K562 (cell line): ENCODE results near the gene ATP6V1F. TPM values are rescaled to one million over a fixed set of nuclear protein-coding genes. Genes with fewer than 3 reads are reported as not detected.

Experiments
- CBFB ChIP-seq: sonication (generic); formaldehyde crosslinking; IDR thresholded peaks from 2 replicates; pipeline ENCODE4 v1.4.0; 2020; ENCODE audit warnings: mild to moderate bottlenecking, missing genetic modification reagents
- DNMT1 ChIP-seq: fragments of 450-650 bp; IDR thresholded peaks from 2 replicates; pipeline ENCODE4 v1.6.1; 2016; ENCODE audit warnings: antibody characterized with exemption, mild to moderate bottlenecking
- ETS2 ChIP-seq: IDR thresholded peaks from 2 replicates; pipeline ENCODE4 v1.6.1; 2016; ENCODE audit warnings: borderline replicate concordance, missing genetic modification characterization, mild to moderate bottlenecking, moderate library complexity, missing compliant biosample characterization; ENCODE audit not compliant: poor library complexity, severe bottlenecking
- GABPB2 ChIP-seq: fragments of 250-450 bp; sonication (Bioruptor Pico); conservative IDR thresholded peaks from 2 replicates; pipeline ENCODE4 v1.5.1; 2021; ENCODE audit warnings: mild to moderate bottlenecking
- KLF10 ChIP-seq: fragments of 250-450 bp; sonication (Bioruptor Pico); IDR thresholded peaks from 2 replicates; pipeline ENCODE4 v1.6.1; 2021; ENCODE audit warnings: matching md5 sums
- MBD2 ChIP-seq: sonication (generic); IDR thresholded peaks from 2 replicates; pipeline ENCODE4 v1.6.1; 2016; ENCODE audit warnings: low read depth, borderline replicate concordance
- NBN ChIP-seq: fragments of 450-650 bp; IDR thresholded peaks from 2 replicates; pipeline ENCODE4 v1.6.1; 2016; ENCODE audit warnings: low read depth, mild to moderate bottlenecking
- NCOA1 ChIP-seq: fragments of 450-650 bp; IDR thresholded peaks from 2 replicates; pipeline ENCODE4 v1.6.1; 2016; ENCODE audit warnings: low read depth
- SRF ChIP-seq, 2 experiments: fragments of 250-450, 450-650 bp in 1 of 2; sonication (Bioruptor Pico) in 1 of 2; sonication (generic) in 1 of 2; formaldehyde crosslinking; IDR thresholded peaks; 2 replicates each; pipeline versions ENCODE4 v1.5.0 to v1.5.1; 2020 to 2022; ENCODE audit warnings: mild to moderate bottlenecking in 1 of 2, missing genetic modification reagents in 1 of 2
- TARDBP ChIP-seq: fragments of 450-650 bp; IDR thresholded peaks from 2 replicates; pipeline ENCODE4 v1.6.1; 2016
- ZKSCAN3 ChIP-seq: fragments of 250-450 bp; sonication (Bioruptor Pico); IDR thresholded peaks from 2 replicates; pipeline ENCODE4 v1.4.0; 2020
- ZNF699 ChIP-seq: fragments of 250-450 bp; sonication (Bioruptor Pico); IDR thresholded peaks from 2 replicates; pipeline ENCODE4 v1.8.0; 2021; ENCODE audit warnings: mild to moderate bottlenecking, moderate library complexity; ENCODE audit not compliant: insufficient replicate concordance
- polyA plus RNA-seq, 8 experiments: library from polyadenylated mRNA; depleted of rRNA in 4 of 8; stranded (reverse) in 5 of 8; unstranded in 3 of 8; fragments of >200 nt; fragmentation: Nextera tagmentation in 2 of 8; fragmentation: Illumina TruSeq in 1 of 8; extraction: Ambion mirVana in 2 of 8; extraction: Trizol in 1 of 8; gene quantifications; 2 replicates each; pipeline versions ENCODE4 v1.2.1 to v1.2.3, GENCODE V29; 2011 to 2014; ENCODE audit warnings: inconsistent platforms in 1 of 8, missing spikeins in 1 of 8
- total RNA-seq, 7 experiments: library from RNA; depleted of rRNA in 6 of 7; stranded (reverse); fragments of >200 nt in 6 of 7; fragmentation: Illumina TruSeq in 2 of 7; extraction: Trizol in 2 of 7; gene quantifications; 2 replicates each; pipeline versions ENCODE4 v1.2.1 to v1.2.3, GENCODE V29; 2011 to 2021; ENCODE audit warnings: low replicate concordance in 1 of 7
- TF ChIP-seq, protein P1 (sequence below): fragments of 450-650 bp; IDR thresholded peaks from 2 replicates; pipeline ENCODE4 v1.7.1; 2018; ENCODE audit warnings: mild to moderate bottlenecking, low read depth; ENCODE audit not compliant: partially characterized antibody
- TF ChIP-seq, protein P2 (sequence below): IDR thresholded peaks from 3 replicates; pipeline ENCODE4 v1.6.1; 2011; ENCODE audit warnings: borderline replicate concordance, mild to moderate bottlenecking; ENCODE audit not compliant: insufficient read length, insufficient read depth
- TF ChIP-seq, protein P3 (sequence below): fragments of 250-450 bp; sonication (Bioruptor Pico); IDR thresholded peaks from 2 replicates; pipeline ENCODE4 v1.5.0; 2021
- TF ChIP-seq, protein P4 (sequence below): fragments of 450-650 bp; conservative IDR thresholded peaks from 2 replicates; pipeline ENCODE4 v1.6.1; 2016; ENCODE audit warnings: missing genetic modification characterization, low read depth, mild to moderate bottlenecking, control low read depth, missing compliant biosample characterization
- TF ChIP-seq, protein P5 (sequence below): fragments of 250-450 bp; sonication (Bioruptor Pico); IDR thresholded peaks from 2 replicates; pipeline ENCODE4 v1.4.0; 2020; ENCODE audit warnings: borderline replicate concordance

The ATP6V1F gene
- total and polyA plus RNA-seq, 9 of the 15 experiments (the other 6 are each of a cell fraction or from before 2014, with no cell fraction given) = 206 to 1,123 (median 542) TPM

DNA sequence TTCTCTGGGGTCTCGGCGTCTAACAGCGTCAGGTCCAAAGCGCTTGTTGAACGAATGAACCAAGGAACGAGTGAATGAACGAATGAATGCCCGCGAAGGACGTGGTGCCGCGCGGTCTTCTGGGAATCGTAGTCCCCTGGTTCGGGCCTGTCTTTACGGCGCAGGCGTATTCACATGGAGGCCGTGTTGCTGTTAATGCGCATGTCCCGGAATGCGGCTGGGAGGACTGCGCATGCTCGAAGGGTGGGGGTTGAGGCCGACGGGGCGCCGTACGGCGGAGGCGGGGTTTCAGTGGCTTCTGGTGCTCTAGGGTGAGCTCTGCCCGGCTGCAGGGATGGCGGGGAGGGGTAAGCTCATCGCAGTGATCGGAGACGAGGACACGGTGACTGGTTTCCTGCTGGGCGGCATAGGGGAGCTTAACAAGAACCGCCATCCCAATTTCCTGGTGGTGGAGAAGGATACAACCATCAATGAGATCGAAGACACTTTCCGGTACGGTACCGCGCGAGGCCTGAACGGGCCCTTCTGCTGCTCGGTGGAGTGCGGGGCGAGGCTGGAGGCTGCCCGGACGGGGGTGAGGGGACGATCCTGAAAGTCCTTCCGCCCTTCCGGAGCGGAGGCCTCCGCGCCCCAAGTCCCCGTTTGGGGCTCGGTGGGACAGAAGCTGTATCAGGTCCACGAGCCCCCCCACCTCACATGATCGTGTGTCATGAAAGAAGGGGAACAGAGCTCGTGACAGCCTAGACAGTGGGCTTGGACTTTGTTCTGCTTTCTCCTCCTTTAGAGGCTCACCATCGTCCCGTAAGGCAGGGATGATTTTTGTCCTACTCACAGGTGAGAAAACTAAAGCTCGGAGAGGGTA is at the start of gene ATP6V1F (continued):
- TF ChIP-seq, protein P1, sequence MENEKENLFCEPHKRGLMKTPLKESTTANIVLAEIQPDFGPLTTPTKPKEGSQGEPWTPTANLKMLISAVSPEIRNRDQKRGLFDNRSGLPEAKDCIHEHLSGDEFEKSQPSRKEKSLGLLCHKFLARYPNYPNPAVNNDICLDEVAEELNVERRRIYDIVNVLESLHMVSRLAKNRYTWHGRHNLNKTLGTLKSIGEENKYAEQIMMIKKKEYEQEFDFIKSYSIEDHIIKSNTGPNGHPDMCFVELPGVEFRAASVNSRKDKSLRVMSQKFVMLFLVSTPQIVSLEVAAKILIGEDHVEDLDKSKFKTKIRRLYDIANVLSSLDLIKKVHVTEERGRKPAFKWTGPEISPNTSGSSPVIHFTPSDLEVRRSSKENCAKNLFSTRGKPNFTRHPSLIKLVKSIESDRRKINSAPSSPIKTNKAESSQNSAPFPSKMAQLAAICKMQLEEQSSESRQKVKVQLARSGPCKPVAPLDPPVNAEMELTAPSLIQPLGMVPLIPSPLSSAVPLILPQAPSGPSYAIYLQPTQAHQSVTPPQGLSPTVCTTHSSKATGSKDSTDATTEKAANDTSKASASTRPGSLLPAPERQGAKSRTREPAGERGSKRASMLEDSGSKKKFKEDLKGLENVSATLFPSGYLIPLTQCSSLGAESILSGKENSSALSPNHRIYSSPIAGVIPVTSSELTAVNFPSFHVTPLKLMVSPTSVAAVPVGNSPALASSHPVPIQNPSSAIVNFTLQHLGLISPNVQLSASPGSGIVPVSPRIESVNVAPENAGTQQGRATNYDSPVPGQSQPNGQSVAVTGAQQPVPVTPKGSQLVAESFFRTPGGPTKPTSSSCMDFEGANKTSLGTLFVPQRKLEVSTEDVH = no peak
- TF ChIP-seq ZNF699 (CRISPR knock-in tag) (no peak), TARDBP (peak; percentile 81; the same call in 1 of the 2 replicates), ETS2 (tag) (no peak), KLF10 (CRISPR knock-in tag) (no peak), GABPB2 (no peak), ZKSCAN3 (no peak), SRF (CRISPR knock-in tag; IDR thresholded peaks at IDR 0.05) (no peak; a peak in 1 of 4 replicates), NCOA1 (peak; percentile 53; the same call in 1 of the 2 replicates), CBFB (CRISPR knock-in tag) (peak; percentile 32; the same call in 1 of the 2 replicates), NBN (peak; percentile 71; the same call in 1 of the 2 replicates), MBD2 (peak; percentile 75; the same call in 1 of the 2 replicates), DNMT1 (0 out of 2 replicates have a peak, but pooled peaks have one; percentile 21)
- TF ChIP-seq, protein P2, sequence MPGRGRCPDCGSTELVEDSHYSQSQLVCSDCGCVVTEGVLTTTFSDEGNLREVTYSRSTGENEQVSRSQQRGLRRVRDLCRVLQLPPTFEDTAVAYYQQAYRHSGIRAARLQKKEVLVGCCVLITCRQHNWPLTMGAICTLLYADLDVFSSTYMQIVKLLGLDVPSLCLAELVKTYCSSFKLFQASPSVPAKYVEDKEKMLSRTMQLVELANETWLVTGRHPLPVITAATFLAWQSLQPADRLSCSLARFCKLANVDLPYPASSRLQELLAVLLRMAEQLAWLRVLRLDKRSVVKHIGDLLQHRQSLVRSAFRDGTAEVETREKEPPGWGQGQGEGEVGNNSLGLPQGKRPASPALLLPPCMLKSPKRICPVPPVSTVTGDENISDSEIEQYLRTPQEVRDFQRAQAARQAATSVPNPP = no peak
- TF ChIP-seq, protein P3, sequence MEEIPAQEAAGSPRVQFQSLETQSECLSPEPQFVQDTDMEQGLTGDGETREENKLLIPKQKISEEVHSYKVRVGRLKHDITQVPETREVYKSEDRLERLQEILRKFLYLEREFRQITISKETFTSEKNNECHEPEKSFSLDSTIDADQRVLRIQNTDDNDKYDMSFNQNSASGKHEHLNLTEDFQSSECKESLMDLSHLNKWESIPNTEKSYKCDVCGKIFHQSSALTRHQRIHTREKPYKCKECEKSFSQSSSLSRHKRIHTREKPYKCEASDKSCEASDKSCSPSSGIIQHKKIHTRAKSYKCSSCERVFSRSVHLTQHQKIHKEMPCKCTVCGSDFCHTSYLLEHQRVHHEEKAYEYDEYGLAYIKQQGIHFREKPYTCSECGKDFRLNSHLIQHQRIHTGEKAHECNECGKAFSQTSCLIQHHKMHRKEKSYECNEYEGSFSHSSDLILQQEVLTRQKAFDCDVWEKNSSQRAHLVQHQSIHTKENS (CRISPR knock-in tag) = no peak
- TF ChIP-seq, protein P4, sequence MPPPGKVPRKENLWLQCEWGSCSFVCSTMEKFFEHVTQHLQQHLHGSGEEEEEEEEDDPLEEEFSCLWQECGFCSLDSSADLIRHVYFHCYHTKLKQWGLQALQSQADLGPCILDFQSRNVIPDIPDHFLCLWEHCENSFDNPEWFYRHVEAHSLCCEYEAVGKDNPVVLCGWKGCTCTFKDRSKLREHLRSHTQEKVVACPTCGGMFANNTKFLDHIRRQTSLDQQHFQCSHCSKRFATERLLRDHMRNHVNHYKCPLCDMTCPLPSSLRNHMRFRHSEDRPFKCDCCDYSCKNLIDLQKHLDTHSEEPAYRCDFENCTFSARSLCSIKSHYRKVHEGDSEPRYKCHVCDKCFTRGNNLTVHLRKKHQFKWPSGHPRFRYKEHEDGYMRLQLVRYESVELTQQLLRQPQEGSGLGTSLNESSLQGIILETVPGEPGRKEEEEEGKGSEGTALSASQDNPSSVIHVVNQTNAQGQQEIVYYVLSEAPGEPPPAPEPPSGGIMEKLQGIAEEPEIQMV (tag) = no peak
- TF ChIP-seq, protein P5, sequence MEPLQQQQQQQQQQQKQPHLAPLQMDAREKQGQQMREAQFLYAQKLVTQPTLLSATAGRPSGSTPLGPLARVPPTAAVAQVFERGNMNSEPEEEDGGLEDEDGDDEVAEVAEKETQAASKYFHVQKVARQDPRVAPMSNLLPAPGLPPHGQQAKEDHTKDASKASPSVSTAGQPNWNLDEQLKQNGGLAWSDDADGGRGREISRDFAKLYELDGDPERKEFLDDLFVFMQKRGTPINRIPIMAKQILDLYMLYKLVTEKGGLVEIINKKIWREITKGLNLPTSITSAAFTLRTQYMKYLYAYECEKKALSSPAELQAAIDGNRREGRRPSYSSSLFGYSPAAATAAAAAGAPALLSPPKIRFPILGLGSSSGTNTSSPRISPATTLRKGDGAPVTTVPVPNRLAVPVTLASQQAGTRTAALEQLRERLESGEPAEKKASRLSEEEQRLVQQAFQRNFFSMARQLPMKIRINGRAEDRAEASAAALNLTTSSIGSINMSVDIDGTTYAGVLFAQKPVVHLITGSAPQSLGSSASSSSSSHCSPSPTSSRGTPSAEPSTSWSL (CRISPR knock-in tag) = peak; percentile 89; the same call in 1 of the 2 replicates
